ENCODE data around the gene PROM1.

Gene PROM1

GRCh38 chr4:16110661-16111290 is 27.0 kb upstream of the PROM1 start:
- no peak for DNase-seq (ENCODE audit: extremely low read depth in 1 of 2, low read depth in 1 of 2)

GRCh38 chr4:16110199-16110598 is 26.4 kb upstream of the PROM1 start:
- DNase-seq (ENCODE audit: extremely low read depth in 1 of 2, low read depth in 1 of 2), result no peak

GRCh38 chr4:16109256-16109655 is 25.4 kb upstream of the PROM1 start:
- no peak for DNase-seq (ENCODE audit: extremely low read depth in 1 of 2, low read depth in 1 of 2)

GRCh38 chr4:16106956-16107355 is 23.1 kb upstream of the PROM1 start:
- no peak for DNase-seq (ENCODE audit: extremely low read depth in 1 of 2, low read depth in 1 of 2)

- no peak for DNase-seq (ENCODE audit: extremely low read depth in 1 of 2, low read depth in 1 of 2)
Observed at GRCh38 chr4:16104520-16104919, 20.7 kb upstream of the PROM1 start.

GRCh38 chr4:16102356-16102755 is 18.5 kb upstream of the PROM1 start:
- no peak for DNase-seq (ENCODE audit: extremely low read depth in 1 of 2, low read depth in 1 of 2)

- no peak for DNase-seq (ENCODE audit: extremely low read depth in 1 of 2, low read depth in 1 of 2)
Observed at GRCh38 chr4:16100833-16101232, 17.0 kb upstream of the PROM1 start.

GRCh38 chr4:16092682-16093319 is 9.0 kb upstream of the PROM1 start:
- DNase-seq (ENCODE audit: extremely low read depth in 1 of 2, low read depth in 1 of 2), result no peak

GRCh38 chr4:16090096-16090705 is 6.4 kb upstream of the PROM1 start:
- DNase-seq (ENCODE audit: extremely low read depth in 1 of 2, low read depth in 1 of 2), result no peak

GRCh38 chr4:16089156-16089555 is 5.3 kb upstream of the PROM1 start:
- no peak for DNase-seq (ENCODE audit: extremely low read depth in 1 of 2, low read depth in 1 of 2)

- DNase-seq (ENCODE audit: extremely low read depth in 1 of 2, low read depth in 1 of 2), result no peak
Observed at GRCh38 chr4:16088601-16089000, 4.8 kb upstream of the PROM1 start.

- no peak for DNase-seq (ENCODE audit: extremely low read depth in 1 of 2, low read depth in 1 of 2)
Observed at GRCh38 chr4:16085822-16086221, 2.0 kb upstream of the PROM1 start.

- no peak for DNase-seq (ENCODE audit: extremely low read depth in 1 of 2, low read depth in 1 of 2)
Observed at GRCh38 chr4:16082426-16083240, 1.2 kb downstream of the PROM1 start.

- no peak for DNase-seq (ENCODE audit: extremely low read depth in 1 of 2, low read depth in 1 of 2)
Observed at GRCh38 chr4:16082041-16082425, 1.8 kb downstream of the PROM1 start.

- no peak for DNase-seq (ENCODE audit: extremely low read depth in 1 of 2, low read depth in 1 of 2)
Observed at GRCh38 chr4:16079046-16079445, 4.8 kb downstream of the PROM1 start.

- no peak for DNase-seq (ENCODE audit: extremely low read depth in 1 of 2, low read depth in 1 of 2)
Observed at GRCh38 chr4:16078195-16078760, 5.5 kb downstream of the PROM1 start.

- no peak for DNase-seq (ENCODE audit: extremely low read depth in 1 of 2, low read depth in 1 of 2)
Observed at GRCh38 chr4:16077786-16078185, 6.0 kb downstream of the PROM1 start.

GRCh38 chr4:16075975-16076757 is 7.7 kb downstream of the PROM1 start:
- DNase-seq (ENCODE audit: extremely low read depth in 1 of 2, low read depth in 1 of 2), result no peak

- no peak for DNase-seq (ENCODE audit: extremely low read depth in 1 of 2, low read depth in 1 of 2)
Observed at GRCh38 chr4:16075061-16075460, 8.8 kb downstream of the PROM1 start.

GRCh38 chr4:16072168-16072567 is 11.7 kb downstream of the PROM1 start:
- DNase-seq (ENCODE audit: extremely low read depth in 1 of 2, low read depth in 1 of 2), result no peak

GRCh38 chr4:16070203-16070602 is 13.6 kb downstream of the PROM1 start:
- no peak for DNase-seq (ENCODE audit: extremely low read depth in 1 of 2, low read depth in 1 of 2)
